ENCODE data around the gene CDC42EP5.

GRCh38 chr19:54424660-54425381 lies 48.3 kb downstream of the CDC42EP5 start:
- TF ChIP-seq USF2 (IDR thresholded peaks at IDR 0.05; ENCODE audit: borderline replicate concordance, low read depth, low read length) (no peak), MAX (IDR thresholded peaks at IDR 0.05; ENCODE audit: low read depth) (no peak), EP300 (IDR thresholded peaks at IDR 0.05; ENCODE audit: borderline replicate concordance in 1 of 2, low read depth in 1 of 2, low read length in 1 of 2) (no peak), CTCF (IDR thresholded peaks at IDR 0.05) (no peak), POLR2AphosphoS5 (IDR thresholded peaks at IDR 0.05; ENCODE audit: low read depth, low read length) (no peak), YY1 (IDR thresholded peaks at IDR 0.05; ENCODE audit: low read depth) (no peak), SMC3 (IDR thresholded peaks at IDR 0.05; ENCODE audit: low read depth, low read length) (no peak), TAF1 (IDR thresholded peaks at IDR 0.05; ENCODE audit: borderline replicate concordance, low read depth, low read length) (no peak), ZBTB33 (IDR thresholded peaks at IDR 0.05; ENCODE audit: borderline replicate concordance, low read depth) (no peak), PBX3 (IDR thresholded peaks at IDR 0.05) (no peak), EZH2phosphoT487 (IDR thresholded peaks at IDR 0.05; ENCODE audit: borderline replicate concordance, low read depth) (no peak)
